ENCODE measurements around the gene CST4. TPM values are rescaled to one million over a fixed set of nuclear protein-coding genes. Genes with fewer than 3 reads are reported as not detected.

The CST4 gene
- total and polyA plus RNA-seq, 8 donors: not detected

DNA sequence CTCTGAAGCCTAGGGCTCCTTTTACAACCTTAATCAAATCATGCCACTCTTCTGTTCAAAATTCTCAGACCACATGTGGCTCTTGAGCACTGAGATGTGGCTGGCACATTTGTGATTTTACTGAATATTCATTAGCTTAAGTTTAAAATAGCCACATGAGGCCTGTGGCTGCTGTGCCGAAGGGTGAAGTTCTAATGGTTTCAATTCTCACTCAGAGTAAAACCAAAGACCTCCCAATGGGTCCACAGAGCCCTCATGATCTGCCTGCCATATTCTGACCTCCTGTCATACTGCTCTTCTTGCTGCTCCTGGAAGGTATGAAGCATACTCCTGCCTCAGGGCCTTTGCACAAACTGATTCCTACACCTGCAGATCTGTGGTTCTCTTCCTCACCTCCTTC, 43.3 kb downstream of the CST4 start:
- Histone ChIP-seq H3K36me3 (no peaks in the 10 kb centered on the region), H3K4me3 (no peak overlapping the region), H3K9me3 (no peaks in the 10 kb centered on the region), H3K27me3 (no peaks in the 10 kb centered on the region), H3K27ac (no peak overlapping the region), H3K4me1 (peaks cover 4 to 30% of the 10 kb centered on the region in 2 donors)
- intact Hi-C loops (cut with DNase I): no loop called here
- TF ChIP-seq, protein P1, sequence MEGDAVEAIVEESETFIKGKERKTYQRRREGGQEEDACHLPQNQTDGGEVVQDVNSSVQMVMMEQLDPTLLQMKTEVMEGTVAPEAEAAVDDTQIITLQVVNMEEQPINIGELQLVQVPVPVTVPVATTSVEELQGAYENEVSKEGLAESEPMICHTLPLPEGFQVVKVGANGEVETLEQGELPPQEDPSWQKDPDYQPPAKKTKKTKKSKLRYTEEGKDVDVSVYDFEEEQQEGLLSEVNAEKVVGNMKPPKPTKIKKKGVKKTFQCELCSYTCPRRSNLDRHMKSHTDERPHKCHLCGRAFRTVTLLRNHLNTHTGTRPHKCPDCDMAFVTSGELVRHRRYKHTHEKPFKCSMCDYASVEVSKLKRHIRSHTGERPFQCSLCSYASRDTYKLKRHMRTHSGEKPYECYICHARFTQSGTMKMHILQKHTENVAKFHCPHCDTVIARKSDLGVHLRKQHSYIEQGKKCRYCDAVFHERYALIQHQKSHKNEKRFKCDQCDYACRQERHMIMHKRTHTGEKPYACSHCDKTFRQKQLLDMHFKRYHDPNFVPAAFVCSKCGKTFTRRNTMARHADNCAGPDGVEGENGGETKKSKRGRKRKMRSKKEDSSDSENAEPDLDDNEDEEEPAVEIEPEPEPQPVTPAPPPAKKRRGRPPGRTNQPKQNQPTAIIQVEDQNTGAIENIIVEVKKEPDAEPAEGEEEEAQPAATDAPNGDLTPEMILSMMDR (IDR thresholded peaks at IDR 0.05): no peak
- no peak for DNase-seq
- ATAC-seq: no peak

DNA sequence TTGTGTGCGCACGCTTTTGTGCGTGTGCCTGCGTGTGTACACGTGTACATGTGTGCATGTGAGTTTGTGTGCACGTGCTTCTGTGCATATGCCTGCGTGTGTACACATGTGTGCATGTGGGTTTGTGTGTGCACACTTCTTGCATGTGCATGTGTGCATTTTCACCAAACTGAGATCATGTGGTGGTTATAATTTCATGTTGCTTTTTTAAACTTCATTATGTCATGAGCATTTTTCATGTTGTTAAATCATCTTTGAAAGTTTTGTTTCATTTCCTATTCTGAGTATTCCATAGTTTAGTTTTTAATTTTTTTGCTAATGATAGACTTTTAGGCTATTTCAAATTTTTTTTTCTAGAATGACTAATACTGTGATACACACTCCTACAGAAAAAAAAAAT, 44.7 kb downstream of the CST4 start:
- peaks cover 4 to 30% of the 10 kb centered on the region in 2 donors for H3K4me1 ChIP-seq
- TF ChIP-seq, protein P1 (IDR thresholded peaks at IDR 0.05): no peak
- H3K36me3 ChIP-seq: no peaks in the 10 kb centered on the region
- H3K4me3 ChIP-seq: no peak overlapping the region
- no peak for ATAC-seq
- no peak for DNase-seq
- H3K27ac ChIP-seq: no peak overlapping the region
- H3K27me3 ChIP-seq: no peaks in the 10 kb centered on the region
- intact Hi-C loops (cut with DNase I): no loop called here
- H3K9me3 ChIP-seq: no peaks in the 10 kb centered on the region

DNA sequence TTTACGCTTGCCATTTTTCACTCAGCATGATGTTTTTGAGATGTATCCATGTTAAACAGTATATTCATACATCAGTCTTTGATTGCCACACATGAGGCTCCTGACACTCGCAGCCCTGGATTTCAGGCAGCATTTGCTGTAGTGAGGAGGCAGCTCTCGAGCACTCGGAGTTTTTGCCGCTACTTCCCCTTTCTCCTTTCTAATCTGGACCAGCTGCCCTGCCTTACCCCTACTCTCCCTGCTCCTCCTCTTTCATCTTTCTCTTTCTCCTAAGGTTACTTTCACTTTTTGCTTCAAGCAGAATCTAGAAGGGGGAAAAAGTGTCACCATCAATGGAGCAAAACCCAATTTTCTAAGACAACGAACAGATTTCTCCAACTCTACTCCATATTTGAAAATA, 45.2 kb downstream of the CST4 start:
- intact Hi-C loops (cut with DNase I): no loop called here
- no peak overlapping the region for H3K27ac ChIP-seq
- TF ChIP-seq, protein P1 (IDR thresholded peaks at IDR 0.05): no peak
- DNase-seq (no peak), ATAC-seq (no peak)
- H3K4me1 ChIP-seq: peaks cover 4 to 30% of the 10 kb centered on the region in 2 donors
- H3K4me3 ChIP-seq: no peak overlapping the region
- H3K36me3 ChIP-seq: no peaks in the 10 kb centered on the region
- H3K9me3 ChIP-seq: no peaks in the 10 kb centered on the region
- H3K27me3 ChIP-seq: no peaks in the 10 kb centered on the region

DNA sequence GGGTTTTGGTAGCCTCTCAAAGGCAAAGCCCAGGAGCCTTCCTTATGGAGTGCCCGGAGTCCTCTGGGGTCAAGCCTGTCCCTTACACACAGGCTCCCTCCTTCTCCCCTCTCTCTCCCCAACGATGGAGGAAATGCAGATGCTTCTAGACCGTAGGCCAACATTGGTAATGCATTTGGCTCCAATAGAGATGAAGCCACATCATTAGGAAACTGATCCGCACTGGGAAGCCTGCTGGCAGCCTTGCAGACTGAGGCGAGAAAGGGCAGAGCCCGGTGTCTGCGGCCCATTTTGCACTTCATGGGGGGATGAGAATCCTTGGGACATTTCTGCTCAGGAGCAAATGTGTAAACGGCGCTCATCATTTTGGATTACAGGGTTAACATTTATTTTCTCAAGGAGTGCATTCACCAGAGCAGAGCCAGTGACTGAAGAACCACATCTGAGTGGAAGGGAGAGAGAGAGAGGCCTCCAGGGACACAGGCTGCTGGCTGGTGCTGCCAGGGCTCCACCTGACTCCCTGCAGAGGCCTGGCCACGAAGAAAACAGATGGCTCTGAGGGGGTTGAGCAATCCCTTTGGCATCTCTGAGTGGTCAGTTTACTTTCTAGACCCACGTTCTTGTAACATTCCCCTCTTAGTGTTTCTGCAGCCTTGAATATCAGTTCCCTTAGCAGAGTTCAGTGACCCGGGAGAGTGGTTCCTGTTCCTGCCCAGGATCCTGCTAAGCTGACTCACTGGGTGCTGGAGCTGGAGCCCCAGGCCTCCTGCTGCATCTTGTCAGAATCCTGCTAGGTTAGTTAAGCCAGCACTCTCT, 46.7 kb downstream of the CST4 start:
- Histone ChIP-seq H3K9me3 (no peaks in the 10 kb centered on the region), H3K36me3 (no peaks in the 10 kb centered on the region), H3K4me1 (peaks cover 4 to 30% of the 10 kb centered on the region in 2 donors), H3K27me3 (peaks cover 0 to 6% of the 10 kb centered on the region in 2 donors), H3K27ac (no peak overlapping the region), H3K4me3 (no peak overlapping the region)
- TF ChIP-seq, protein P1 (IDR thresholded peaks at IDR 0.05): no peak
- intact Hi-C loops (cut with DNase I): no loop called here
- ATAC-seq (peak; percentile 14), DNase-seq (no peak)

DNA sequence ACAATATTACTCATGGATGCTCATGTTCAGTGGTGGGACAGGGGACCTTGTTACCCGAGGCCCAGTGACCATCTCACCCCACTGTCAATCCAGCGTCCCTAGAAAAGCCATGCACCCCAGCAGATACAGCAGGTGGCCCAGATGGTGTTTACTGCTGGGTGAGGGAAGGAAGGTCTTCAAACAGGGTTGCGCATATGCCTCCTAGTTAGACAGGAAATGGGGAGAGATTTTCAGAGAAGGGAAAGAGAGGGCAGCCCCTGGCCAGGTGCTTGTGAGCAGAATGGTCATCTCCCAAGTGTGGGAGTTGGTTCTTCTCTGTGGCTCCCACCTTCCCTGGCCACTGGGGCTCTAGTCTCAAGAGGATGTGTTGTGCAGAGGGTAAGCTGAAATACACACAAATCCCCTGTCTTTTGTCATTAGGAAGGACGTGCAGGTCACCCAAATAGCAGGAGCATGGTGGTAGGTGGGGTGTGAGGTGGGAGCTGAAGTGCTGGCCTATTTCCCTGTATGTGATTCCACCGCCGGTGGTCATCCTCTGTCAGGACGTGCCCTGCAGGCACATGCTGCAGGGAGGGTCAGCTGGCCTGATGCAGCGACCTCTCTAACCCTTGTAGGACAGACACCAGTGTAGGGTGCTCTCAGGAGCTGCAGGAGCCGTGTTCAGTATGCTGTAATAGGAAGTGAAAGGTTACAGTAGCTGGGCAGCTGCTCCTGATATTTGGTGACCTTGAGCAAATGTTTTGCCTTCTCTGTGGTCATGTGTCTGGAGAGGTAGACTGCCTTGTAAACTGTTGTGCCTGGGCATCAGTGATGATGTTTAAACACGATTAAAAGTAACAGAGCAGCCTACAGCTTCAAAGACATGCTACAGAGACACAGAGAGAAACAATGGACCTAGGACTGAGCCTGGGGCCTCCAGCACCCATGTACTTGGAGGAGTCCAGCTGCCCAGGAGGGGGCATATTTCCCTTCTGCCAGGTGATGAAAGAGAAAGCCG, 47.9 kb downstream of the CST4 start:
- ATAC-seq (no peak), DNase-seq (no peak)
- intact Hi-C loops (cut with DNase I): no loop called here
- TF ChIP-seq, protein P1 (IDR thresholded peaks at IDR 0.05): no peak
- Histone ChIP-seq H3K36me3 (no peaks in the 10 kb centered on the region), H3K27ac (no peak overlapping the region), H3K4me3 (no peak overlapping the region), H3K4me1 (peaks cover 14 to 35% of the 10 kb centered on the region in 2 donors), H3K27me3 (peaks cover 0 to 9% of the 10 kb centered on the region in 2 donors), H3K9me3 (no peaks in the 10 kb centered on the region)

Measured in left lung (tissue), 10 donors.